GM21423 (cell line): ENCODE measurements around the gene LAMC1.
A peak's percentile ranks its signal among the peaks of the same experiment; 100 is the strongest.

Source experiments
- ATAC-seq: cut with Tn5 transposase; IDR thresholded peaks from one replicate; pipeline ENCODE4 v1.9.1; 2021; ENCODE audit warnings: mild to moderate bottlenecking, moderate library complexity; ENCODE audit not compliant: unreplicated experiment

Gene LAMC1

DNA sequence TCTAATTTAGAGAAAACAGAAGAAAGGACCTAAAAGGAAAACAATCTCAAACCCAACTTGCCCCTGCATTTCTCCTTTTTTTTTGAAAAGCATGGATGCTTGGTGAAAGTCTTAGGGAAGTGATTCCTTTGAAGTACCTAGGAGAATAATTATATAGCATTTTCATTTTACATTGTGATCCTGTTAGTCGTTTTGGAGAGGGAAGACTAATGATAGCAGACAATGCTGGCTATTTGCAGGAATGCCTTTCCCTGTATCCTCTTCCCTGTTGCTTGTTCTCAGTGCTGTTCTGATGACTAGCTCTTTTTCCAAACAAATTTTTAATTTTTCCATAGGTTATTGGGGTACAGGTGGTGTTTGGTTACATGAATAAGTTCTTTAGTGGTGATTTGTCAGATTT, 53.9 kb downstream of the LAMC1 start:
- ATAC-seq = no peak

DNA sequence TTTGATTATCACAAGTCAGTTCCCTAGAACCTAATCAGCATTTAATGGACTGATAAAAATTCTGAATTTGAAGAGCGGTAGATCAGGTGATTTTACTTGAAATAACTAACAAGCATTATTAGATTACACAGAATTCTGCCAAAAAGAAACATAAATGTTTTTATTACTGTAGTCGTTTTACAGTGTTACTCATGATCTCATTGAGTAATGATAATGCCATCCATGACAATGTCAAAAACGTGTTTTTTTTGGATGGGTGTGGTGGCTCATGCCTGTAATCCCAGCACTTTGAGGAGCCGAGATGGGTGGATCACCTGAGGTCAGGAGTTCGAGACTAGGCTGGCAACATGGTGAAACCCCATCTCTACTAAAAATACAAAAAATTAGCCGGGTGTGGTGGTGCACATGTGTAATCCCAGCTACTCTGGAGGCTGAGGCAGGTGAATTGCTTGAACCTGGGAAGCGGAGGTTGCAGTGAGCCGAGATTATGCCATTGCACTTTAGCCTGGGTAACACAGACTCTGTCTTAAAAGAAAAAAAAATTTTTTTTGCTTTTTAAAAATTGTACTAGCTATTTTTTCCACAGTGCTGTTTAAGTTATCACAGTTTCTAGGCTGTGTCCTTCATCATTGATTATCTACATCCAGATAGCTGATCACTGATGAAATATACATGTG, 56.6 kb downstream of the LAMC1 start:
- no peak for ATAC-seq

DNA sequence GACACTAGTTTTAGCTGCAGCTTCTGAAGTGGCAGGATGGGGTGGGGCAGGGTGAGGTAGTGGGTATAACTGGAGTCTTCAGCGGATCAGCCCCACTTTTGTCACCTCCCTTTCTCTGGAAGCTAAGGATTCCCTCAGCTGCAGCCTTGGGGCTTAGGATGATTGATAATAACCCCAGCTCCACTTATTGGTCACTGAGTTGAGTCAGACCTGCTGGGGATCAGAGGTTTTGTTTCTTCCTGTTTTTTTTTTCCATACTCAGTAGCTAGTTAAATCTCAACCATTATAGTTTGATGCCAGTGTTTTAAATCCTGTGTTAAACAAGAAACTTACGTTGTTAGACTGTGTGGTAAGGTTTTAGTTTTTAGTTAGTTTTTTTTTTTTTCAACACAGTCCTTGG, 57.2 kb downstream of the LAMC1 start:
- no peak for ATAC-seq

DNA sequence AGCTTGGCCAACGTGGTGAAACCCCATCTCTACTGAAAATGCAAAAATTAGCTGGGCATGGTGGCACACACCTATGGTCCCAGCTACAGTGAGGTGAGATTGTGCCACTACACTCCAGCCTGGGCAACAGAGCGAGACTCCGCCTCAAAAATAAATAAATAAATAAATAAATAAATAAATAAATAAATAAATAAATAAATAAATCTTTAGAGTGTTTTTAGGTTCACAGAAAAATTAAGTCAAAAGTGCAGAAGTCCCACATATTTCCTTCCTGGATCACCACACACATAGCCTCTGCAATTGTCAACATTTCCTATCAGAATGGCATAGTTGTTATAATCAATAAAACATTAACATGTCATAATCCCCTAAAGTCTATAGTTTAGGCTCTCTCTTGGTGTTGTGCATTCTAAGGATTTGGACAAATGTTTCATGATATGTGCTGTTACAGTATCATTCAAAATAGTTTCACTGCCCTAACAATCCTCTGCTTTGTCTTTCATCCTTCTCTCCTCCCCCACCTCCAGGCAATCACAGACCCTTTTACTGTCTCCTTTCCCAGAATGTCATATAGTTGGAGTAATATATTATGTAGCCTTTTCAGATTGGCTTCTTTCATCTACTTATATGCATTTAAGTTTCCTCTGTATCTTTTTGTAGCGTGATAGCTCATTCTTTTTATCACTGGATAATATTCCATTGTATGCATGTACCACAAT, 58.3 kb downstream of the LAMC1 start:
- no peak for ATAC-seq

DNA sequence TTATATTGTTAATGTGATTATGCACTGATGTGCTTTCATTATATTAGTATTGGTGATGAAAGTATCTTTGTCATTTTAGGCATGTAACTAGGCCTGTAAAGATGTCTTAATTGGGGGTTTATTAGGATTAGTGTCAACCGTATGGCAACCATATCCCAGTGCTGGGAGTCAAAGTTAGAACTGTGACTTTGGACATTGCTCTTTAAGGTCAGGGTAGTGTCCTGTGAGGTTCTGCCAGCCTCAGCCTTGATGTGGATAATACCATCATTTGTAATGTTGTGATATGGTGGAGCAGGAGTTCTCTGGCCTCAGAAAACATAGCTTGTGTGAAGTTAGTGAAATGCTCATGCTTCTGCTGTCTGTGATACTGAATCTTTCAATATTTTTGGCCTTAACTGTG, 59.4 kb downstream of the LAMC1 start:
- no peak for ATAC-seq

DNA sequence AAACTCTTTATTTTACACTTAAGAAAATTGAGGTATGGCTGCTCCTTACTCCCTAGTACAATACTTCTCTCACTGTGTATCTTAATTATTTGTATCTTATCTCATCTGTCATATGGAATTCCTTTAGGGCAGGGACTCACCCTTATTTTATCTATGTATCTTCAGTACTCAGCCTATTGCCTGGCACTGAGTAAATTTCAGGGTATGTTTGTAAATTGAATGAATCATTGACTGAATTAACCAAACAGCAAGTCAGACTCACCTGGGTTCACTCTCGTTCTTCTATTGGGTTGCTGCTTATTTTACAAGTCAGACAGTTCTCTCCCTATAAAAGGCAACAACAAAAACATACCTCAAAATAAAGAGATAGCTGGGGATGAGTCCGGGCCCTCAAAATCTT, 63.8 kb downstream of the LAMC1 start:
- no peak for ATAC-seq

DNA sequence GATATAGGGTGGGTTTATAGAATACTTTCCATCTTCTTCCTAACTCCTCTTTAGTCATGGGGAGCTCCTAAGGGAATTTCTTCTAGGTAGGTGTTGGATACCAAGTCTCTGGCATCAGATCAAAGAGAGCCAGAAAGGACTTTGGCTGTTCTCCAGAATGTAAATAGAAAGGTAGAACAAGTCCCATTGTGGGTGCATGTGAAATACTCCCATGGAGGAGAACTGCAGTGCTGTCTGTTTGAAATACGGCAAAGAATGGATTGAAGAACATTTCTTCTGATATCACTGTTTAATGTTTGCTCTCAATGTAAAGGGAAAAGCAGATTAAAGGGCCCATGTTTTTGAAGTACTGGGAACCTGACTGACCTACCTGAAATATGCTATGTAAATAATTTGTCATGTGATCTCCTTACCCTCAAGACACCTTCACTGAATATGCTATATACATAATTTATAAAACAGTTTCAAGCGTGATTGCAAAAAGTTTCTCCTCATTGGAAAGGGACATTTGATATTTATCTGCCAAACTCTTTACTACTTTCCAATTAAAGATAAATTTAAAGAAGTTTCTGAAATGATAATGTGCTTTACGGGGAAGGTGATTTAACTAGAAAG, 65.9 kb downstream of the LAMC1 start:
- ATAC-seq = no peak

DNA sequence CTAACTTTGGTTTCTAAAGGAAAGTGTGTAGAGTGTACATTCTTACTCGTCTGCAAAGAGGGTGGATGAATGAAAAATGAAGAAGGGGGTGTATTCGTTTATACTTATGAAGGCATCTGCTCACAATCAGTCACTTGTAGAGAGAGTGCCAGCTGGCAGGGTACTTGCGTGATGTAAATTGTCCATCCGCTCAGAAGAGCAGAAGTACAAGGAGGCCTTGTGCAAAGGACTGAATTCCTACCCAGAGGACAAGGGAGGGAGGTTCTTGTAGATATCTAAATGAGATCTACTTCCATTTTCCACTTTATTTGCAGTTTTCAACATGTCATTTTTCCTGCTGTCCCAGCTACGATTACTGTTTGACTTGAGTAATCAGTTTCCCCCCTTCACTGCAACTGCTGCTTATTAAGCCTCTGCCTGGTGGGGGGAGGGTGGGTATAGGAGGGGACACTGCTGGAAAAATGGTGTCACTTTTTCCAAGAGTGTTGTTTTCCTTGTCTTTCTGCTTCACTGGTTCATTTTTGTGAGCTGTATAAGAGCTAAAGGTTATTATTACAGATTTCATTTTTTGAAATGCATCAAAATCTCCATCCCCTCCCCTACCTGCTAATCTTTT, 67.3 kb downstream of the LAMC1 start:
- no peak for ATAC-seq

DNA sequence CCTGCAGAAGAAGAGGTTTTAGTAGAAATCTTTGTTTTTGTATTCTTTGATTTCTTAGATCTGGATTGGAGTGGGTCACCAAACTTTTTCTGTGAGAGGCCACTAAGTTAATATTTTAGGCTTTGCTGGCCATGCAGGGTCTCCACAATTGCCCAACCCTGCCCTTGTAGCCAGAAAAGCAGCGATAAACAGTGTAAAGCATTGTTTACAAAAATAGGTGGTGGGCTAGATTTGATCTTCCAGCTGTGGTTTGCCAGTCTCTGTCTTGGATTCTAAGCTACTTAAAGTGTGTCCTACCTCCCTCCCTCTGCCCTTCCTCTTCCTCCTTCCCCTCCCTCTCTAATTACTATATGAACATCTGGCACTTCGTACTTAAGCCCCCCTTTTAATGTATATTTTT, 68.0 kb downstream of the LAMC1 start:
- ATAC-seq = no peak

DNA sequence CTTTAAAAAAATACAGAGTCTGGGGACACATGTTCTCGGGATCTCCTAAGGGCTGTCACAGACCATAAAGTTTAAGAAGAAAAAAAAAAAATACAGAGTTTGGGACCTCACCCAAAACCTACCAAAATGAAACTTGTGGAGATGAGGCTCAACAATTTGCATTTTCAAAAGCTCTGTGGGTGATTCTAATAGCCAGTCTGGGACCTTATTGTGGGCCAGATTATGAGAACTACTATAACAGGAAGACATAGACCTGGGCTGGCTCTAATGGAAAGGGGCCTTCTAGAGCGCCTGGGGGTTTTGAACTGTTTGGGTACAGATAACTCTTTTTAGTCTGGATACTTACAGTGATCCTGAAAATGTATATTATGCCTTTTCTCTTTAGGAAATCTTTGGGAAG, 69.1 kb downstream of the LAMC1 start:
- ATAC-seq = no peak

DNA sequence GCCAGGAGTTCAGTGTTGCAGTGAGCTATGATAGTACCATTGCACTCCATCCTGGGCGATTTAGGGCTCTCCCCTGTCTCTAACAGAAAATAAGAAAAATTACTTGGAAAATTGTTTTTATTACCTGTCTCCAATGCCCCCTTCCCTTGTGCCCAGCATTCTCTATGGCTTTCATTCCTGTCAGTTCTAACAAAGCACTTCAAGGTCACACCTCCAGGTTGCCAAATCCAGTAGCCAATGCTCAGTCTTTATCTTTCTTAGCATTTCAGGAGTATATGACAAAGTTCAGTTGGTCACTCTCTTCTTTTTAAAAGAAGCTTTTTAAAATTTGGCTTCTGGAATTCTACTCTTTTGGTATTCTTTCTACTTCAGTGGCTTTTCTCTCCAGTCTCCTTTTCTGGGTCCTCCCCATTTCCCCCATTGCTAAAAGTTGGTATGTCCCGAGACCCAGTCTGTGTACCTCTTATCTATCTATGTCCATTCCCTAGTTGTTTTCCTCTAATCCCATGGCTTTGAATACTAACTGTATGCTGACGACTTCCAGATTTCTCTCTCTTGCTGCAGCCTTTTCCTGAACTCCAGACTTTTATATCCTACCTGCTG, 69.9 kb downstream of the LAMC1 start:
- ATAC-seq = no peak

DNA sequence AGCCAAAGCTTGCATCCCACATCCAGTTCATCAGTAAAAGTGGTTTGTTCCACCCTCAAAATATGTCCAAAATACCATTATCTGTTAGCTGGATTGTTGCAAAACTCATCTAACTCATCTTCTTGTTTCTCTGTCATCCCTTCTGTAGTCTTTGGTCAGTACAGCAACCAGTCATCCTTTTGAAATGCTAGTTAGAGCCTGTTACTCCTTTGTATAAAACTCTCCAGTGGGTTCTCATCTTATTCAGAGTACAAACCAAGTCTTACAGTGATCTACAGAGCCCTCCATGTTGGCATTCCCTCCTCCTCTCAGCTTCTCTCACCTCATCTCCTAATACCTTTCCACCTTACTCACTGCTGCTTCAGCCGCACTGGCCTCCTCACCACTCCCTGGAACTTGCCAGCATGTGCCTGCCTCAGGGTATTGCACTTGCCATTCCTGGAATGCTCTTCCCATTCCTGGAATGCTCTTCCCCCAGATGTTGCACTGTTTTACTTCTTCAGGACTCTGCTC, 70.6 kb downstream of the LAMC1 start:
- ATAC-seq = no peak

DNA sequence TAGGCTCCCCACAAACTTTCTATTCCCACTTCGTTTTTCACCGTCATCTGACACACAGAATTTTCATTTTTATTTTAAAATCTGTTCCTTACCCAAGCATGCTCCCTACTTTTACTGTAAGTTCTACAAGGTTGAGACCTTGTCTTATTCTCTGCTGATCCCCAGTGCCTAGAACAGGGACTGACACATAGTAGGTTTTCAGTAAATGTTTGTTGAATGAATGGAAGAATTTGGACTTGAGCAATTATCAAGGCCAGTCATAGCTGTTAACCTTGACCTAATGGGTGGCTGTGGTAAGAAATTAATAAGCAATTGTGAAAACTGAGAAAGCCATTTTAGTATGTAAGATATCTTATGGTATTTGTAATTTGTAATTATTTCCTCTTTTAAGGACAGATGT, 71.1 kb downstream of the LAMC1 start:
- ATAC-seq = no peak

DNA sequence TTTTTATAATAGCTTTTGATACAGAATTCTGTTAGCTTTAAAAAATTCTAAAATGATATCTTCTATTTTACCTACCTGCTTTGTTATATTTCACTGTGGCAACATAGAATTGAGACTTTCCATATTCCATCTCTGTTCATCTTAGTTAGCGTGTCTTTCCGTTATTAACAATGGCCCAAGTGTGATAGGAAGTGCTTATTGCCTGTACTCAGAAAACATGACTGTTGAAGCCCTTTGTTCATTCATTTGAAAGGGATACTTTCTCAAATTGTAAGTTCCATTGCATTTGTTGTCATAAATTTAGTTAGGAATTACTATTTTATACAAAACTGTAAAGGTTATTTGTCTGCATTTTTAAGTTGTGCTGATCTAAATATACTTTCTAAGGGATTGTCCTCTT, 73.1 kb downstream of the LAMC1 start:
- ATAC-seq = no peak

DNA sequence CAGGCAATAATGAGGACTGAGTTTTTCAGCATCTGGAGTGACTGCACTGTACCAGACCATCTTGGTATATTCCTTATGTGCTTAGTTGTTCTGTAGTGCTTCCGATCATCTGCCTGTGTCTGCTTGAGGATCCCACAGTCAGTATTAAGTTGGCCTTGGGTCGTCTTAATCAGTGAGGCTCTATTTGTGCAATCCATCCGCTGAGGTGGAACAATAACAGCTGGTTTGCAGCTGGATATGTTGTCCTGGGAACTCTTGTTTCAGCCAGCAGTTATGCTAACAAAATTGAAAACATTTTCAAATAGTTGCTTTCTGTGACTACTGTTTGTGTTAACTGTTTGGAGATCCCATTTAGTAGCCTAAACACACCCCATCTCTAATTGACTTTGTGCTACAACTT, 73.7 kb downstream of the LAMC1 start:
- no peak for ATAC-seq

DNA sequence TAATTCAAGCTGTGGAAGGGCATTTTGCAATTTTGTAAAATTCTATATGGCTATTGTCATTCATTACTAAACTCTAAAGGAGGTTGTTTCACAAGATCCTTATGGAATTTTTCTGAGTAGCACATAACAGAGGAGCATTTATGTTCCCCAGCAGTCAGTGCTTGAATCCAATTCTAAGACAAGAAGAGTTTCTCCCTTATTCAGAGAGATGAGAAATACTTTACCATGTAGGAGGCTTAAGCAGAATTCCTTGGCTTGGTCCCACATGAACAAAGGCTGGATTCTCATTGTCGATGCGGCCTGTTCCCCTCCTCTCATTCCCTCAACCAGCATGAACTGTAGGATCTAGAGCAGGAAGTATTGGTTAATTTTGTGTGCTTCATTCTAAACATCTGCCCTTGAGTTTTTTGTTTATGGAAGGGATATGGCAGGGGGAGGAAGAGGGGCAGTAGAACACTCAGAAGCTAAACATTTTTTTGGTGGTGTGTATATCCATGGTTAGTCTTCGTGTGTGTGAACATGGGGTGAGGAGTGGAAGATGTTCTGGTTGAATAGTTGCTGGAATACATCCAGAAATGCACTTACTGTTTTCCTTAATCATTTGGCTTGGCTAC, 74.3 kb downstream of the LAMC1 start:
- no peak for ATAC-seq

DNA sequence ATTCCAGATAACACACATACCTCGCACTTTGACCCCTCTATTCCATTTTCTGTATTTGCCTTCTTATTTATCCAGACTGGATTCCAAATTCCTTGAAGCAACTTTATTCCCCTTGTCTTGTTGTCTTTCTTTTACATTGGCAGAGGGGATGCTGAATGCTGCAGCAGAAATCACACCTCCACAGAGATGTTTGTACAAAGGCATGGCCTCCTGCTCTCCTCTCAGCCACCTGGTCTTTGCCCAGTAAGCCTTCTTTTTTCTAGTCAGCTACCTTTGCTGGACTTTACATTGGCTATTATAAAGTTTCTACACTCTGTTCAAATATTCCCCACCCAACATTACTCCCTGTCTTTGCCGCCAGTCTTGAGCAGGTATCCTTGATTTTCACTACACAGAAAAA, 75.1 kb downstream of the LAMC1 start:
- no peak for ATAC-seq

DNA sequence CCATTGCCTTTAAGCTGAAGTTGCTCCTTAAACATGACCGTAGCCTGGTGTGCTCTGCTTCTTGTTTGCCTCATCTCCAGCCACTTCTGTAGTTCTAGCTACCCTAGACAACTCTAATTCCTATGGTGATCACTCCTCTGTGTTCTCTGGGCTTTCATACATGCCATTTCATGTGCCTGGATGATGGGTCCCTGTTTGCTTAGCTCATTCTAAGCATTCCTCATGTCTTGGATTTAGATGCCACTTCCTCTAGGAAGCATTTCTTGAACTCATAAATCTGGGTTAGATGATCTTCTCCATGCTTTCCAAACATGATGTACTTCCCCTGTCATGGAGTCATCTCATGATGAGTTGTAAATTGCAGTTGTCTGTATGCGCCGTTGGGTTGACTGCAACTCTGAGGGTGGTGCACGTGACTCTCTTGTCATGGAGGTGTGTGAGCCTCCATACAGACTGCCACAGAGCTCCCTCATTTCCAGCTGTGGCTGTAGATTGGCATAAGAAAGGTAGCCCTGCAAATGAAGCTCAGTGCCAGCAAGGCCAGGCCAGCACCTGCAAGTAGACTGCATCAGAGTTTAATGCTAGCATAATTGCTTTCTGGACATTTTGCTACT, 77.2 kb downstream of the LAMC1 start:
- no peak for ATAC-seq

DNA sequence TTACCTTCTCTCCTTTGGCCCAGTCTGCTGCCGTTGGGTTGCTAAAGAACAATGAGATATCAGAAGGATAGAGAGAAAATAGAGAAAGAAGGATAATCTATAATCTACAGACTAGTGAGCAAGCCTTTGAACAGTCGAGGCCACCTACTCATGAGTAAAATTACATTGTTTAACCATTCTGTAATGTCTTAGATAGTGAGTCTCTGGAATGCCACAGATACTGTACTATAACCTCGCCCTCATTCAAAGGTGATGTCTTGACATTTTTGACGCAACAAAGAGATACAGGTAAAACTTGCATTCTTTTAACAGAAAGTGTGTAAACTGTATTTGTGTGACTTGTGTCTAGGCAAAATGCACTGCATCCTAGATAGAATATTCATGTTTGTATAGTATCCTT, 77.9 kb downstream of the LAMC1 start:
- no peak for ATAC-seq

DNA sequence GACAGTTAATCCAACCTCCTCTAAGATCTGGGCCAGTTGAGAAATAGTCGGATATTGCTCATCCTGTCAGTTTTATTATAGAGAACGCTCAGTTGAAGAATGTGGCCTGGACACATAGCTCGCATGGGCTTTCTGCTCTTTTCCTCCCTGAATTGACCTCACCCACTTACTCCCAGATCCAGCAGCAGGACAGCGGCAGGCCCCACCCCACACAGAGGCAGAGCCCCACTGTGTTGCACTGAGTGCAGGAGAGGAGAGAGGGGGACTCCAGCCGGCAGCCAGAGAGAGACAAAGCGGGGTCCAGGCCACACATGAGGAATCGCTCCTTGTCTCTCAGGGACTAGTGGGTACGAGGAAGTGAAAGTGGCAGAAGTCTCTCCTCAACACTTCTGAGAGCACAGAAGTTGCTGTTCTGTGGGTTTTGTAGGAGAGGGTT, 78.6 kb downstream of the LAMC1 start:
- ATAC-seq = peak; percentile 62
